ENCODE data around the gene ASTN2.
"Not testable (repeated sequence)": the region's sequence is repeated elsewhere in the genome, so short reads cannot be mapped to it uniquely, and the experiment has no call there.

ASTN2 gene

DNA sequence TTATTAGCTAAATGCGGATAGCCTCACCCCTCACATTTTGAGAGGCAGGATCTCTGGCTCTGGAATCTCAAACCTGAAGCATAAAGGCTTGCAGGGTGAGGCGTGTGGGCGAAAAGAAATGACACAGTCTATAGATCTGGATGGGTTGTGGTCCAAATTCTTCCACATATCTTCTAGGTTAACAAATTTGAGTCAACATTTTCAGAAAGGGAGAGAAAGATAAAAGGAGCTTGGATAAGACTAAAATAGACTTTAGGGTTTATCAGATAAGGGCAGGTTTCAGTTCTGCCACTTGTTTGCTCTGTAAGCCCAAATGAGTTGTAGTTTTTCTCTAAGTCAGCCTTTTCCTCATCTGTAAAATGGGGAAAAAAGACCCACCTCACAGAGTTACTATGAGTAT, 506.9 kb downstream of the ASTN2 start:
- DNase-seq (ENCODE audit: low spot score), result no peak
- TF ChIP-seq, protein P1, sequence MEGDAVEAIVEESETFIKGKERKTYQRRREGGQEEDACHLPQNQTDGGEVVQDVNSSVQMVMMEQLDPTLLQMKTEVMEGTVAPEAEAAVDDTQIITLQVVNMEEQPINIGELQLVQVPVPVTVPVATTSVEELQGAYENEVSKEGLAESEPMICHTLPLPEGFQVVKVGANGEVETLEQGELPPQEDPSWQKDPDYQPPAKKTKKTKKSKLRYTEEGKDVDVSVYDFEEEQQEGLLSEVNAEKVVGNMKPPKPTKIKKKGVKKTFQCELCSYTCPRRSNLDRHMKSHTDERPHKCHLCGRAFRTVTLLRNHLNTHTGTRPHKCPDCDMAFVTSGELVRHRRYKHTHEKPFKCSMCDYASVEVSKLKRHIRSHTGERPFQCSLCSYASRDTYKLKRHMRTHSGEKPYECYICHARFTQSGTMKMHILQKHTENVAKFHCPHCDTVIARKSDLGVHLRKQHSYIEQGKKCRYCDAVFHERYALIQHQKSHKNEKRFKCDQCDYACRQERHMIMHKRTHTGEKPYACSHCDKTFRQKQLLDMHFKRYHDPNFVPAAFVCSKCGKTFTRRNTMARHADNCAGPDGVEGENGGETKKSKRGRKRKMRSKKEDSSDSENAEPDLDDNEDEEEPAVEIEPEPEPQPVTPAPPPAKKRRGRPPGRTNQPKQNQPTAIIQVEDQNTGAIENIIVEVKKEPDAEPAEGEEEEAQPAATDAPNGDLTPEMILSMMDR (IDR thresholded peaks at IDR 0.05), result no peak
- Histone ChIP-seq H3K4me3 (no peak overlapping the region), H3K27ac (no peak overlapping the region)

DNA sequence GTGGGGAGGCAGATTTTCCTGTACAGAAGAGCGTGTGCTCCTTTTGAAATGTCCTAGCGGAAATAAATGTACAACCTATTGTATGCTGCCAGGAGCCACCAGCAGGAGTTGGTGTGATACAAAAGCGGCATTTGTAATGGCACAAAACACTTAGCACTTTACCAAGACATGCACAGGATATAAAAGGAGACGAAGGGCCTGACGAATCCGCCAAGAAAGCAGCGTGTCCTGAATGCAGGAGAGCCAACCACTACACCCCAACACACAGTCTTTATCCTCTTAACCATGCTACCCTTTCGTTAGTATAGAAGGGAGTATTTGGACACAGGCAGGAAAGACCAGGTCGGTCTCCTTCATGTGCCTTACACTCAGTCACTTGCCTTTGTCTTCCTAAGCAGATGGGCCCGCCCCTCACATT, 509.7 kb downstream of the ASTN2 start:
- DNase-seq (ENCODE audit: low spot score), result no peak

DNA sequence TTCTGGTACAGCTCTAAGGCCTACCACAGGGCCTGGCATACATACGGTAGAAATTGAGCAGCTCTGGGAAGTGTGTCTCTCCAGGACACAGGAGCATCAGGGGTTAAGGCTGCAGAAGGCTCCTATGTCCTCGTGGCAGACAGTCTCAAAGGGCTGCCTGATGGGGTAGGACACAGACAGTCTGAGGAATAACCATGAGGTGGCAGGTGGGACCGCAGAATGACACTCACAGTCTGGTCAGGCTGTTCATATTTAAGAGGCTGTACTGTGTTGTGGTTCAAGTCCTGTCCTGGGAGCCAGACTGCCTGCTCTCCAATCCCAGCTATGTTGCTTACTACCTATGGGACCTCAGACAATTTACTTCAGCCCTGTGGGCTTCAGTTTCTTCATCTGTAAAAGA, 510.7 kb downstream of the ASTN2 start:
- TF ChIP-seq, protein P1 (IDR thresholded peaks at IDR 0.05), result no peak
- DNase-seq (ENCODE audit: low spot score), result no peak
- H3K4me3 ChIP-seq, result no peak overlapping the region

More for the DNA sequence above, 509.7 kb downstream of the ASTN2 start:
- TF ChIP-seq, protein P1 (IDR thresholded peaks at IDR 0.05), result no peak
- Histone ChIP-seq H3K4me3 (no peak overlapping the region), H3K27ac (no peak overlapping the region)

DNA sequence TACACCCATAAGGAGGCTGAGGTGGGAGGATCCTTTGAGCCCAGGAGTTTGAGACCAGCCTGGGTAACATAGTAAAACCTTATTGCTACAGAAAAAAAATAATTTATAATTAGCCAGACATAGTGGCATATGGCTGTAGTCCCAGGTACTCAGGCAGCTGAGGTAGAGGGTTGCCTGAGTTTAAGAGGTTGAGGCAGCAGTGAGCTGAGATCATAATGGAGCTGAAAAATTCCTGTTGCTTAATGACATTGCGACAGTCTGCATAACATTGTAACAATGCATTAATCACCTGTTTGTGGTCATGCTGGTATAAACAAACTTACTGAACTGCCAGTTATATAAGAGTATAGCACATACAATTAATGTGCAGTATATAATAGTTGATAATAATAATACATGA, 513.6 kb downstream of the ASTN2 start:
- H3K4me3 ChIP-seq, result no peak overlapping the region
- no peak for DNase-seq (ENCODE audit: low spot score)
- H3K27ac ChIP-seq, result no peak overlapping the region
- TF ChIP-seq, protein P1 (IDR thresholded peaks at IDR 0.05), result no peak

More for the DNA sequence above, 510.7 kb downstream of the ASTN2 start:
- H3K27ac ChIP-seq, result no peak overlapping the region

DNA sequence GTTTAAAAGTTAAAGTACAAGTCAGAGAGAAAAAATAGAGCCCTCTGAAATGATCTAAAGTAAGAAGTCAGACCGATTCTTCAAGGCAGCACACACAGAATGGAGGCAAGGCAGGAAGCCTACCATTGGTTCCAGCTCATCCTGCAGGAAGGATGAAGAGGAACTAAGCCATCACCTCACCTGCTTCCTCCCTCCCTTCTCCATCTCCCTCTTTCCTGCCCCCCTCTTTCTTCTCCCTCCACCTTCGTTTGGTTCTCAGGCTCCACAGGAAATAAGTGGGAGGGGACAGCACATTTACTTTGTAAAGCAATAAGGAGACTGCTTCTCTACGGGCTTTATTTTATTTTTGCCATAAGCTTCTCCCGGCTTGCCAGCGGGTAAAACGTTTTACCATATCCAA, 514.3 kb downstream of the ASTN2 start:
- Histone ChIP-seq H3K4me3 (no peak overlapping the region), H3K27ac (no peak overlapping the region)
- DNase-seq (ENCODE audit: low spot score), result no peak
- TF ChIP-seq, protein P1 (IDR thresholded peaks at IDR 0.05), result no peak

DNA sequence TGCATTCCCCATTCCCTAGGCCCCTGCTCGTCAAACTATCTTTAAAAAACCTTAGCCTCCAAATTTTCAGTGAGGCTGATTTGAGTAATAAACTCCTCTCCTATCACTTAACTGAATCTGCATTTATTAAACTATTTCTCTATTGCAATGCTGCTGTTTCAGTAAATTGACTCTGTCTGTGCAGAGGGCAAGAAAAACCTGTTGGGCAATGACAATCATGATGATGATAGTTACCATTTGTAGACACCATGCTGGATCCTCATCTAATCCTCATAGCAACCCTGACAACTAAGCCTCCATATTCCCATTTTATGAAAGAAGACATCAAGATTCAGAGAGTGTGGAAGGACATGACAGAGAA, 514.9 kb downstream of the ASTN2 start:
- TF ChIP-seq, protein P1 (IDR thresholded peaks at IDR 0.05), result no peak
- H3K27ac ChIP-seq, result no peak overlapping the region
- DNase-seq (ENCODE audit: low spot score), result no peak
- H3K4me3 ChIP-seq, result no peak overlapping the region

DNA sequence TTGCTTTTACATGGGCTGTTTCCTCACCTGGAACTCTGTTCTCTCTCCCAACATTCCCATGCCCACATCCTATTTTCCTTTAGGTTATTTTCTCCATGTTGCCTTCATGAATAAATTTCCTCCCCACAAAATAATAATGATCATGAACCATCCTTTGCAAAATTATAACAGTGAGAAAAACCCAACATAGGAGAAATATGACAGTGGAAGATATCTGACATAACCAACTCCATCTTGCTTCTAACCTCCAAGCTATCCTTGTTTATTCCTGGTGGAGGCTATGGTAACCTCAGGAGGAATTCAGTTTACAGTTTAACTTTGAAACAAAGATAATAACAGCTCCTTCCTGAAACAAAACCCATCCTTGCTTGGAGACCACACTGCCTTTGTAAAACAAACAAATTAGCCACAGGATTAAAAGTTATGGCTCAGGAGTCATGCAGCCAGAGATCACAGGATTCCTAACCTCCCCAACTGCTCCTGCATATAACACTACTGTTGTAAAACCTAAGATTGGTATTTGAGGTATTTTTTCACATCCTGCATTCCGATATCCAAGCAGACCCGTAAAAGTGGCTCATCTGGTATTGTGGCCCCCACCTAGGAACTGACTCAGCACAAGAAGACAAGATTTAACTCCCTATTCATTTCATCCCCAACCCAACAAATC, 515.4 kb downstream of the ASTN2 start:
- Histone ChIP-seq H3K4me3 (no peak overlapping the region), H3K27ac (no peak overlapping the region)
- TF ChIP-seq, protein P1 (IDR thresholded peaks at IDR 0.05), result no peak
- DNase-seq (ENCODE audit: low spot score), result no peak

DNA sequence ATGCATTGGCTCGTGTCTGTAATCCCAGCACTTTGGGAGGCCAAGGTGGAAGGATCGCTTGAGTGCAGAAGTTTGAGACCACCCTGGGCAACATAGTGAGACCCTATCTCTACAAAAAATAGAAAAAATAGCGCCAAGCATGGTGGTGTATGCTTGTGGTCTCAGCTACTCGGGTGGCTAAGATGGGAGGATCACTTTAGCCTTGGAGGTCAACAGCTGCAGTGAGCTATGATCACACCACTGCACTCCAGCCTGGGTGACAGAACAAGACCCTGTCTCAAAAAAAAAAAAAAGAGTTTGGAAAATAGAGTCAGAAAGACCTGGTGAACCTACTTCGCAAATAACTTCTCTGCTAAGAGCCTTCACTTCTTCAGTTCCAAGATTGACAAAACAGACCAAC, 516.7 kb downstream of the ASTN2 start:
- DNase-seq (ENCODE audit: low spot score); H3K4me3 ChIP-seq; H3K27ac ChIP-seq: not testable (repeated sequence)
